Measurements from ENCODE around the gene ATP5PO.

Gene ATP5PO

GRCh38 chr21:33894736-33895288 is 20.8 kb downstream of the ATP5PO start:
- TF ChIP-seq CTCF (IDR thresholded peaks at IDR 0.05; ENCODE audit: low read length) (peak; percentile 83), EZH2phosphoT487 (IDR thresholded peaks at IDR 0.05; ENCODE audit: low read length) (no peak), EZH2 (optimal IDR thresholded peaks at IDR 0.05; ENCODE audit: low read depth, low read length) (no peak)
- Histone ChIP-seq H3K4me3 (ENCODE audit: low read length) (no peak overlapping the region), H3K9me3 (replicated peaks; ENCODE audit: insufficient read depth, low read length) (no peaks in the 10 kb centered on the region), H3K36me3 (replicated peaks; ENCODE audit: insufficient read depth, low read length) (no peaks in the 10 kb centered on the region), H3K9ac (ENCODE audit: low read length) (no peak overlapping the region), H3K9me2 (replicated peaks; ENCODE audit: insufficient read depth, low read length) (no peaks in the 10 kb centered on the region), H3K27me3 (replicated peaks; ENCODE audit: insufficient read depth, low read length) (no peaks in the 10 kb centered on the region), H3K27ac (ENCODE audit: low read length) (no peak overlapping the region), H3K4me2 (ENCODE audit: low read depth, low read length) (peak overlapping the region; percentile 31), H4K20me1 (ENCODE audit: insufficient read depth, low read length) (no peaks in the 10 kb centered on the region), H3F3A (ENCODE audit: insufficient read depth, low read length) (no peaks in the 10 kb centered on the region), H3K4me1 (ENCODE audit: low read length) (peaks cover 3% of the 10 kb centered on the region; the same call in 1 of the 2 replicates), H3K79me2 (ENCODE audit: low read length) (no peaks in the 10 kb centered on the region), H2AFZ (ENCODE audit: low read length) (peak overlapping the region; percentile 2; the same call in 1 of the 2 replicates)
- DNase-seq: peak; percentile 82

- no peak for DNase-seq
- Histone ChIP-seq H3K4me2 (ENCODE audit: low read depth, low read length) (no peak overlapping the region), H3K27me3 (replicated peaks; ENCODE audit: insufficient read depth, low read length) (no peaks in the 10 kb centered on the region), H4K20me1 (ENCODE audit: insufficient read depth, low read length) (no peaks in the 10 kb centered on the region), H3K4me3 (ENCODE audit: low read length) (no peak overlapping the region), H2AFZ (ENCODE audit: low read length) (no peak overlapping the region), H3K27ac (ENCODE audit: low read length) (no peak overlapping the region), H3K9me2 (replicated peaks; ENCODE audit: insufficient read depth, low read length) (no peaks in the 10 kb centered on the region), H3K4me1 (ENCODE audit: low read length) (peaks cover 3% of the 10 kb centered on the region; the same call in 1 of the 2 replicates), H3K9ac (ENCODE audit: low read length) (no peak overlapping the region), H3K79me2 (ENCODE audit: low read length) (no peaks in the 10 kb centered on the region), H3K36me3 (replicated peaks; ENCODE audit: insufficient read depth, low read length) (no peaks in the 10 kb centered on the region), H3F3A (ENCODE audit: insufficient read depth, low read length) (no peaks in the 10 kb centered on the region), H3K9me3 (replicated peaks; ENCODE audit: insufficient read depth, low read length) (no peaks in the 10 kb centered on the region)
- TF ChIP-seq EZH2phosphoT487 (IDR thresholded peaks at IDR 0.05; ENCODE audit: low read length): no peak
- no peak for TF ChIP-seq CTCF (IDR thresholded peaks at IDR 0.05; ENCODE audit: low read length)
- TF ChIP-seq EZH2 (optimal IDR thresholded peaks at IDR 0.05; ENCODE audit: low read depth, low read length): no peak
Observed at GRCh38 chr21:33893917-33894316, 21.7 kb downstream of the ATP5PO start.

- Histone ChIP-seq H3K9me3 (replicated peaks; ENCODE audit: insufficient read depth, low read length) (no peaks in the 10 kb centered on the region), H3K9ac (ENCODE audit: low read length) (no peak overlapping the region)
- TF ChIP-seq EZH2phosphoT487 (IDR thresholded peaks at IDR 0.05; ENCODE audit: low read length) (no peak), CTCF (IDR thresholded peaks at IDR 0.05; ENCODE audit: low read length) (no peak), EZH2 (optimal IDR thresholded peaks at IDR 0.05; ENCODE audit: low read depth, low read length) (no peak)
Observed at GRCh38 chr21:33892853-33893252, 22.8 kb downstream of the ATP5PO start.

More at GRCh38 chr21:33892853-33893252, 22.8 kb downstream of the ATP5PO start:
- no peak overlapping the region for H3K4me3 ChIP-seq (ENCODE audit: low read length)
- no peak overlapping the region for H2AFZ ChIP-seq (ENCODE audit: low read length)
- H3K4me1 ChIP-seq (ENCODE audit: low read length): peaks cover 3% of the 10 kb centered on the region; the same call in 1 of the 2 replicates
- H3F3A ChIP-seq (ENCODE audit: insufficient read depth, low read length): no peaks in the 10 kb centered on the region
- no peaks in the 10 kb centered on the region for H4K20me1 ChIP-seq (ENCODE audit: insufficient read depth, low read length)
- H3K79me2 ChIP-seq (ENCODE audit: low read length): no peaks in the 10 kb centered on the region
- no peak overlapping the region for H3K4me2 ChIP-seq (ENCODE audit: low read depth, low read length)
- H3K27me3 ChIP-seq (replicated peaks; ENCODE audit: insufficient read depth, low read length): no peaks in the 10 kb centered on the region
- H3K9me2 ChIP-seq (replicated peaks; ENCODE audit: insufficient read depth, low read length): no peaks in the 10 kb centered on the region
- no peak for DNase-seq
- H3K27ac ChIP-seq (ENCODE audit: low read length): no peak overlapping the region
- H3K36me3 ChIP-seq (replicated peaks; ENCODE audit: insufficient read depth, low read length): no peaks in the 10 kb centered on the region
